ENCODE results near the gene OR52E6. TPM values are rescaled to one million over a fixed set of nuclear protein-coding genes. Genes with fewer than 3 reads are reported as not detected.

OR52E6 gene
- total RNA-seq, 4 donors from 2014 or later, result not detected

DNA sequence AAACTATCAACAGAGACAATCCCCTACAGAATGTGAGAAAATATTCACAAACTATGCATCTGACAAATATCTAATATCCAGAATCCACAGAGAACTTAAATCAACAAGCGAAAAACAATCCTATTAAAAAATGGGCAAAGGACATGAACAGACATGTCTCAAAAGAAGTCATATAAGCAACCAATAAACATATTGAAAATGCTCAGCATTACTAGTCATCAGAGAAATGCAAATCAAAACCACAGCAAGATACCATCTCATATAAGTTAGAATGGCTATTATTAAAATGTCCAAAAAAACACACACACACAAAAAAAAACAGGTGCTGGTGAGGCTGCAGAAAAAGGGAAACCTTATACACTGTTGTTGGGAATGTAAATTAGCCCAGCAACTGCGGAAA lies 24.1 kb upstream of the OR52E6 start:
- no peak for TF ChIP-seq CTCF (IDR thresholded peaks at IDR 0.05)
- DNase-seq (ENCODE audit: low spot score) (no peak), ATAC-seq (ENCODE audit: low FRiP score) (no peak)

DNA sequence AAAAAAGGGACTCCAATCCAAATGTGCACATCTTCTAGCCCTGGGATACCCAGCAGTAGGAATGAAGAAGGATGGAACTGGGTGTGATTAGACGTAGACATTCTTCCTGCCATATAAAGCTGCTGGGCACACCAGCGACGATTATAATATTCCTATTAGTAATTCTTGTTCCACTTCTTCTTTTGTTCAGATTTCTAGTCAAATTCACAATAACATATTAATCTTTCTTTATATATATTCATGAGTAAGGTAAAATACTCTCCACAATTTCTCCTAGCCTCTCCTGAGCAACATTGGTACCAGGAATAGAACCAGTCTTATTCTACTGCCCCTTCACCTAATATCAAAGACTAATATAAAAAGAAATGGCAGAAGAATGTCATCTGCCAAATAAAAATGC lies 15.9 kb upstream of the OR52E6 start, which contains the start of gene OR52E8:
OR52E8 (minus strand) TSS at position 101 of the 400 bp plus-strand sequence; CDS start at position 101, 0 bp downstream.
- ATAC-seq (ENCODE audit: low FRiP score), result no peak

DNA sequence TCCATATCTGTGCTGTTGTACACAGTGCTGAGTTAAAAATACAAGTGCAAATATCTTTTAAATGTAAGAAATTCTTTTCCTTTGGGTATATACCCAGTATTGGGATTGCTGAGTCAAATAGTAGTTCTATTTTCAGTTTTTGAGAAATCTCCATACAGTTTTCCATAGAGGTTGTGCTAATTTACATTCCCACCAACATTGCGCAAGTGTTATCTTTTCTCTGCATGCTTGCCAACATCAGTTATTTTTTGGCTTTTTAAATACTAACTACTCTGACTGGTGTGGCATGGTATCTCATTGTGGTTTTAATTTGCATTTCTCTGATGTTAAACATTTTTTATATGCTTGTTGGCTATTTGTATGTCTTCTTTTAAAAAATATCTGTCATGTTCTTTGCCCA lies 9.3 kb upstream of the OR52E6 start:
- DNase-seq (ENCODE audit: low spot score), result no peak
- no peak for ATAC-seq (ENCODE audit: low FRiP score)
- no peak for TF ChIP-seq CTCF (IDR thresholded peaks at IDR 0.05)

More for the DNA sequence above, 15.9 kb upstream of the OR52E6 start, which contains the start of gene OR52E8:
- no peak for DNase-seq (ENCODE audit: low spot score)
- no peak for TF ChIP-seq CTCF (IDR thresholded peaks at IDR 0.05)

GRCh38 chr11:5847711-5848110 lies 6.0 kb upstream of the OR52E6 start:
- no peak for ATAC-seq (ENCODE audit: low FRiP score)
- no peak for TF ChIP-seq CTCF (IDR thresholded peaks at IDR 0.05)
- no peak for DNase-seq (ENCODE audit: low spot score)

DNA sequence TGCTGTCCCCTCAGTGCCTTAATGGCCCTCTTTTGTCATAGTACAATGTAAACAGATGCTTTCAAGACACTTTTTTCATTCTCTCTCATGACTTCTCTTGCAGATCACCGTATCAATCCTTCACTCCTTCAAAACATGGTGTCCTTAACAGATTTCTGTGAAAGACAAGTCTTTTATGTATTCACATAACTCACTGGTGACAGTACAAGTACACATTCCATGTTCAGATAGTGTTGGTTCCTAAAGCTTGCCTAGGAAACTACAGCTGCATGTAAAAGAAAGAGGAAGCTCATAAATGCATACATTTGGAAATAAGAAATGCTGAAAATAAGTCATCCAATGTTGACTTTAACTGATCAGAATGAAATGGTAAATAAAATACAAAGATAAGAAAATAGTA lies 5.0 kb upstream of the OR52E6 start:
- ATAC-seq (ENCODE audit: low FRiP score) (no peak), DNase-seq (ENCODE audit: low spot score) (no peak)

GRCh38 chr11:5837695-5838094 lies 4.0 kb downstream of the OR52E6 start:
- no peak for TF ChIP-seq CTCF (IDR thresholded peaks at IDR 0.05)
- DNase-seq (ENCODE audit: low spot score) (no peak), ATAC-seq (ENCODE audit: low FRiP score) (no peak)

More for the DNA sequence above, 5.0 kb upstream of the OR52E6 start:
- no peak for TF ChIP-seq CTCF (IDR thresholded peaks at IDR 0.05)

GRCh38 chr11:5833446-5833845 lies 8.3 kb downstream of the OR52E6 start:
- ATAC-seq (ENCODE audit: low FRiP score) (no peak), DNase-seq (ENCODE audit: low spot score) (no peak)
- no peak for TF ChIP-seq CTCF (IDR thresholded peaks at IDR 0.05)

Measured in omental fat pad (tissue), 4 donors.